ENCODE results near the gene PABPN1L.

PABPN1L gene

GRCh38 chr16:88876942-88877526, 10.6 kb upstream of the PABPN1L start:
- Histone ChIP-seq H3K4me3 (IDR thresholded peaks at IDR 0.05; ENCODE audit: insufficient read depth, low read depth, low read length) (no peak overlapping the region), H3K36me3 (ENCODE audit: insufficient read depth) (no peaks in the 10 kb centered on the region), H2AFZ (ENCODE audit: low read depth) (no peak overlapping the region), H3K4me1 (ENCODE audit: low read depth, poor library complexity, severe bottlenecking) (peaks cover 15% of the 10 kb centered on the region), H3K4me2 (no peak overlapping the region), H4K20me1 (ENCODE audit: insufficient read depth) (no peaks in the 10 kb centered on the region), H3K27me3 (ENCODE audit: insufficient read depth, low read depth) (peaks cover 63% of the 10 kb centered on the region), H3K79me2 (ENCODE audit: insufficient read depth, low read depth) (no peaks in the 10 kb centered on the region), H3K9ac (no peak overlapping the region), H3K27ac (no peak overlapping the region)
- TF ChIP-seq CTCF (conservative IDR thresholded peaks at IDR 0.05; ENCODE audit: low read depth, low read length) = no peak

- Histone ChIP-seq H3K27me3 (ENCODE audit: insufficient read depth, low read depth) (peaks cover 76% of the 10 kb centered on the region), H3K79me2 (ENCODE audit: insufficient read depth, low read depth) (no peaks in the 10 kb centered on the region), H3K27ac (no peak overlapping the region), H3K4me2 (peak overlapping the region; percentile 30; the same call in 1 of the 2 replicates), H2AFZ (ENCODE audit: low read depth) (no peak overlapping the region), H4K20me1 (ENCODE audit: insufficient read depth) (no peaks in the 10 kb centered on the region), H3K36me3 (ENCODE audit: insufficient read depth) (no peaks in the 10 kb centered on the region), H3K4me1 (ENCODE audit: low read depth, poor library complexity, severe bottlenecking) (peaks cover 15% of the 10 kb centered on the region), H3K9ac (no peak overlapping the region), H3K4me3 (IDR thresholded peaks at IDR 0.05; ENCODE audit: insufficient read depth, low read depth, low read length) (no peak overlapping the region)
- no peak for TF ChIP-seq CTCF (conservative IDR thresholded peaks at IDR 0.05; ENCODE audit: low read depth, low read length)
Observed at GRCh38 chr16:88875703-88876234, 9.3 kb upstream of the PABPN1L start.

GRCh38 chr16:88874938-88875599, 8.6 kb upstream of the PABPN1L start:
- H3K79me2 ChIP-seq (ENCODE audit: insufficient read depth, low read depth) = no peaks in the 10 kb centered on the region
- peaks cover 15% of the 10 kb centered on the region for H3K4me1 ChIP-seq (ENCODE audit: low read depth, poor library complexity, severe bottlenecking)
- H3K9ac ChIP-seq = no peak overlapping the region
- H3K36me3 ChIP-seq (ENCODE audit: insufficient read depth) = no peaks in the 10 kb centered on the region
- TF ChIP-seq CTCF (conservative IDR thresholded peaks at IDR 0.05; ENCODE audit: low read depth, low read length) = no peak
- H3K27ac ChIP-seq = no peak overlapping the region
- no peak overlapping the region for H2AFZ ChIP-seq (ENCODE audit: low read depth)
- no peaks in the 10 kb centered on the region for H4K20me1 ChIP-seq (ENCODE audit: insufficient read depth)
- no peak overlapping the region for H3K4me3 ChIP-seq (IDR thresholded peaks at IDR 0.05; ENCODE audit: insufficient read depth, low read depth, low read length)
- peaks cover 83% of the 10 kb centered on the region for H3K27me3 ChIP-seq (ENCODE audit: insufficient read depth, low read depth)
- no peak overlapping the region for H3K4me2 ChIP-seq

- TF ChIP-seq CTCF (conservative IDR thresholded peaks at IDR 0.05; ENCODE audit: low read depth, low read length) = no peak
- peaks cover 15% of the 10 kb centered on the region for H3K4me1 ChIP-seq (ENCODE audit: low read depth, poor library complexity, severe bottlenecking)
- H3K27ac ChIP-seq = no peak overlapping the region
- H3K27me3 ChIP-seq (ENCODE audit: insufficient read depth, low read depth) = peaks cover 95% of the 10 kb centered on the region
- H3K79me2 ChIP-seq (ENCODE audit: insufficient read depth, low read depth) = no peaks in the 10 kb centered on the region
- no peak overlapping the region for H2AFZ ChIP-seq (ENCODE audit: low read depth)
- no peak overlapping the region for H3K9ac ChIP-seq
- H3K4me3 ChIP-seq (IDR thresholded peaks at IDR 0.05; ENCODE audit: insufficient read depth, low read depth, low read length) = no peak overlapping the region
- H4K20me1 ChIP-seq (ENCODE audit: insufficient read depth) = no peaks in the 10 kb centered on the region
- no peak overlapping the region for H3K4me2 ChIP-seq
- no peaks in the 10 kb centered on the region for H3K36me3 ChIP-seq (ENCODE audit: insufficient read depth)
Observed at GRCh38 chr16:88872650-88873331, 6.3 kb upstream of the PABPN1L start.

Data from KMS-11 (cell line).